ENCODE data around the gene STAMBPL1. TPM values are rescaled to one million over a fixed set of nuclear protein-coding genes. Genes with fewer than 3 reads are reported as not detected.

STAMBPL1 gene
- total RNA-seq, 1 donor from 2014 or later = 4.4 TPM

- peak; percentile 19 for DNase-seq (ENCODE audit: low read depth)
These were observed 70.1 kb downstream of the STAMBPL1 start for GRCh38 chr10:88949912-88950837.

- no peak for DNase-seq (ENCODE audit: low read depth)
These were observed 72.6 kb downstream of the STAMBPL1 start, which contains the start of gene ACTA2 for GRCh38 chr10:88952647-88953111. ACTA2 (minus strand) TSS chr10:88952773; CDS start chr10:88948930, 3,843 bp downstream.

GRCh38 chr10:88953662-88954061 lies 73.6 kb downstream of the STAMBPL1 start:
- DNase-seq (ENCODE audit: low read depth) = no peak

GRCh38 chr10:88954458-88955083 lies 74.5 kb downstream of the STAMBPL1 start:
- DNase-seq (ENCODE audit: low read depth) = no peak

GRCh38 chr10:88957381-88957780 lies 77.3 kb downstream of the STAMBPL1 start:
- DNase-seq (ENCODE audit: low read depth) = no peak

GRCh38 chr10:88958721-88959120 lies 78.7 kb downstream of the STAMBPL1 start:
- no peak for DNase-seq (ENCODE audit: low read depth)

- no peak for DNase-seq (ENCODE audit: low read depth)
These were observed 80.8 kb downstream of the STAMBPL1 start for GRCh38 chr10:88960802-88961201.

- no peak for DNase-seq (ENCODE audit: low read depth)
These were observed 81.2 kb downstream of the STAMBPL1 start for GRCh38 chr10:88961266-88961665.

GRCh38 chr10:88962336-88962735 lies 82.3 kb downstream of the STAMBPL1 start:
- DNase-seq (ENCODE audit: low read depth) = no peak

GRCh38 chr10:88963318-88963717 lies 83.3 kb downstream of the STAMBPL1 start:
- DNase-seq (ENCODE audit: low read depth) = no peak

- DNase-seq (ENCODE audit: low read depth) = no peak
These were observed 84.3 kb downstream of the STAMBPL1 start for GRCh38 chr10:88964360-88964759.

- DNase-seq (ENCODE audit: low read depth) = no peak
These were observed 84.9 kb downstream of the STAMBPL1 start for GRCh38 chr10:88964869-88965415.

GRCh38 chr10:88966797-88967196 lies 86.8 kb downstream of the STAMBPL1 start:
- no peak for DNase-seq (ENCODE audit: low read depth)

- no peak for DNase-seq (ENCODE audit: low read depth)
These were observed 88.3 kb downstream of the STAMBPL1 start for GRCh38 chr10:88968391-88968790.

- DNase-seq (ENCODE audit: low read depth) = no peak
These were observed 91.4 kb downstream of the STAMBPL1 start for GRCh38 chr10:88971221-88972061.

Other genes with a start within 250 kb of the STAMBPL1 start
- not detected in 2 replicates for gene LIPF, start 215.8 kb upstream of the STAMBPL1 start, total RNA-seq
- not detected in 2 replicates for gene LIPK, start 174.0 kb upstream of the STAMBPL1 start, total RNA-seq
- gene LIPN, start 120.2 kb upstream of the STAMBPL1 start, total RNA-seq = not detected in 2 replicates
- gene LIPM, start 77.5 kb upstream of the STAMBPL1 start, total RNA-seq = not detected in 2 replicates
- 0.05 and 1.0 TPM in 2 replicates for gene ANKRD22, start 28.4 kb upstream of the STAMBPL1 start, total RNA-seq
- gene ACTA2, start 72.5 kb downstream of the STAMBPL1 start, total RNA-seq = 11.3 and 83.4 TPM in 2 replicates
- 95.0 and 123 TPM in 2 replicates for gene FAS, start 110.6 kb downstream of the STAMBPL1 start, total RNA-seq

Data from renal cortical epithelial cell (primary cell).